VCaP (cell line): ENCODE data around the gene CDK4.

Experiments used
- H3K27ac ChIP-seq: fragments of 450-650 bp; 2 replicates; pipeline ENCODE4 v1.5.1; 2017
- TF ChIP-seq, protein P1 (sequence below): fragments of 450-650 bp; conservative IDR thresholded peaks from 2 replicates; pipeline ENCODE4 v1.5.1; 2017; ENCODE audit warnings: mild to moderate bottlenecking, moderate library complexity

The CDK4 gene

DNA sequence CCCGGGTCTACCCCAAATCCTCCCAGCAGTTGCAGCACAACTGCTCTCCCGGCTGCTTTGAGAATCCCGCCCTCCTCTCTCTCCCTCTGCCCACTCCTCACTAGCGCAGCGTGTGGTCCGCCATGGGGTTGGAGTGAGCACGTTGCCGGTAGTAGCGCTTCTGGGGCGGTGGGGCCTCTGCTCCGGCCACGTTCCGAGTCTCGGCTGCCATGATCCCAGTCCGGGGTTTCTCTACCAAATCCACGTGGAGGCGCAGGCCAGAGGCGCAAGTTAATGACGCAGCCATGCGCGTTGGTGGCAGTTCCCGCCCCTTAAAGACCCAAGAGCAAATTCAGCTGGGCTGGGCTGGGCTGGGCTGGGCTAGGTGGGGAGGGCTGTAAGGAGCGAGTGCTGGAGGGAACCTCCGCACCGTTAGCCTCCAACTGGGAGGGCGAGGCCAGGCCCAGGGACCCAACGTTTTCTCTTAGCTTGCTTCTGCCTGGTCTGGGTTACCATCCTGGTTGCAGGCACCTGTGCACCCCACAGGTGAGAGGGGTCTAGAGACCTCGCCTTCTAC, 19.8 kb upstream of the CDK4 start, which contains the start of gene METTL1:
TSS of gene METTL1 (minus strand) at position 233 of the 556 bp plus-strand sequence. CDS start at position 211, 22 bp downstream.
- TF ChIP-seq, protein P1, sequence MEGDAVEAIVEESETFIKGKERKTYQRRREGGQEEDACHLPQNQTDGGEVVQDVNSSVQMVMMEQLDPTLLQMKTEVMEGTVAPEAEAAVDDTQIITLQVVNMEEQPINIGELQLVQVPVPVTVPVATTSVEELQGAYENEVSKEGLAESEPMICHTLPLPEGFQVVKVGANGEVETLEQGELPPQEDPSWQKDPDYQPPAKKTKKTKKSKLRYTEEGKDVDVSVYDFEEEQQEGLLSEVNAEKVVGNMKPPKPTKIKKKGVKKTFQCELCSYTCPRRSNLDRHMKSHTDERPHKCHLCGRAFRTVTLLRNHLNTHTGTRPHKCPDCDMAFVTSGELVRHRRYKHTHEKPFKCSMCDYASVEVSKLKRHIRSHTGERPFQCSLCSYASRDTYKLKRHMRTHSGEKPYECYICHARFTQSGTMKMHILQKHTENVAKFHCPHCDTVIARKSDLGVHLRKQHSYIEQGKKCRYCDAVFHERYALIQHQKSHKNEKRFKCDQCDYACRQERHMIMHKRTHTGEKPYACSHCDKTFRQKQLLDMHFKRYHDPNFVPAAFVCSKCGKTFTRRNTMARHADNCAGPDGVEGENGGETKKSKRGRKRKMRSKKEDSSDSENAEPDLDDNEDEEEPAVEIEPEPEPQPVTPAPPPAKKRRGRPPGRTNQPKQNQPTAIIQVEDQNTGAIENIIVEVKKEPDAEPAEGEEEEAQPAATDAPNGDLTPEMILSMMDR: no peak
- peak within 1 kb of the TSS; percentile 98 for H3K27ac ChIP-seq

DNA sequence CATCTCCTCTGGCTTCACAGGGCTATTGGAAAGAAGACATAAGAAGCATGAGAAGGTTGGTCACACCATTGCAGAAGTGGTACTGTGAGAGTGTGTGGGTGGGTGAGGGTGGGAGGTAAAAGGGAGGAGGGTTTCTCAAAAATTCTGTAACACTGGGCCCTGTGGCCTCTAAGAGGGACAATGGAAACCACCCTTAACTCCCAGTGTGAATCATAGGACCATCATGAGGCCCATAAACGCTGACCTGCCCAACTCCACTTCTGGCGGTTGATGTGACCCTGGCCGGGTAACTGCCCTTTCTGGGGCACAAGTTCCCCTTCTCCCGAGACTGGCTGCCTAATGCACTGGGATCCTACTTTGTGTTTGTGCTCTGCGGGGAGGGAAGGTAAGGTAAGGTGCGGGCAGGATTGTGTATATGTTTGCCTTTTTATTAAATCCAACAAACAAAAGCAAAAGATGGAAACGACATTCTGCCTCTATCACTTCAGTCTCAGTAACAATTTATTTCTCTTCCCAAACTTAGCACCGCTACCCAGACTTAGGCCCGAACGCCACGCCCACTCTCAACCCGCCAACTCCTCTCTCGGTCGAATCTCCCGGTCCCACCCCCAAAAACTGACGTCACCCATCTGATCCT, 19.2 kb upstream of the CDK4 start:
- TF ChIP-seq, protein P1: no peak

DNA sequence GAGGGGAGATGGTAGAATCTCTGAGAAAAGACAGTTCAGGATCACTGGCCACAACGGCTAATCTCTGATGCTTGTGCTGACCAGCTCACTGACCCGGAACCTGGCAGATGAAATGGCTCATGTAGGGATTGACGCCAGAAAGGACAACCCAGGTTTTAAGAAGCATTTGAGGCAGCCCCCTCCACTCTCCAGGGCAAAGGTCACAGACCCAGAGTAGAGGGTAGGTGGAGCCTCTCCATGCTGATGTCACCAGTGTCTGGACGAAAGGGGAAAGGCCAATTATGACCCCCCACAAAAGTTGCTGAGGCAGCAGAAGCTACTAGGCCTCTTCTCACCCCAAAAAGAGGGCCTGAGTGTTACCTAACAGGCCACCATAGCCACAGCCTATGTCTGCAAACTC, 18.6 kb upstream of the CDK4 start:
- H3K27ac ChIP-seq: peak overlapping the region; percentile 98
- TF ChIP-seq, protein P1: no peak

More for the DNA sequence above, 19.2 kb upstream of the CDK4 start:
- H3K27ac ChIP-seq: peak overlapping the region; percentile 98

DNA sequence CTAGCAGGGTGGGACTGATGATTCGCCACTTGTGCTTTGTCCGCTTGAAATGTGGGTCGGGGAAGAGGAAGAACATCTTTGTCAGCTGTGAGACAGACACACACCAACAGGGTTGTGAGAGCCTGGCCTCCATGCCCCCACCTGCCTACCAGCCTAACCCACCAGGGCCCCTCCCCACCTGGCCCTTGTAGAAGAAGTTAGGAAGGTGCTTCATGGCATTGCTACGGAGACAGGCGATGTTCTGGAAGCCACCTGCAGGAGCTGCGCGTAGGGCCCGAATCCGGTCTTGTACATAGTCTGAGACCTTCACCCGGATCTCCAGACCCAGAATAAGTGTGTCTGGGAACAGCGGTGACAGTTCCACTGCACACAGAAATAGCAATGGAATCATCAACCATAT, 17.5 kb upstream of the CDK4 start:
- TF ChIP-seq, protein P1: no peak
- no peak overlapping the region for H3K27ac ChIP-seq

DNA sequence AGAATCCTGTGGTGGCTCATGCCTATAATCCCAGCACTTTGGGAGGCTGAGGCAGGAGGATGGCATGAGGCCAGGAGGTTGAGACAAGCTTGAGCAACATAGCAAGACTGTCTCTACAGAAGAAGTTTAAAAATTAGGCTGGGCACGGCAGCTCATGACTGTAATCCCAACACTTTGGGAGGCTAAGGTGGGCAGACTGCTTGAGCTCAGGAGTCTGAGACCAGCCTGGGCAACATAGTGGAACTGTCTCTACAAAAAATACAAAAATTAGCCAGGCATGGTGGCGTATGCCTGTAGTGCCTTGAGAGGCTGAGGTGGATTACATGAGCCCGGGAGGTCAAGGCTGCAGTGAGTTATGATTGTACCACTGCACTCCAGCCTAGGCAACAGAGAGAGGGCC, 15.8 kb upstream of the CDK4 start:
- no peak overlapping the region for H3K27ac ChIP-seq
- TF ChIP-seq, protein P1: no peak

DNA sequence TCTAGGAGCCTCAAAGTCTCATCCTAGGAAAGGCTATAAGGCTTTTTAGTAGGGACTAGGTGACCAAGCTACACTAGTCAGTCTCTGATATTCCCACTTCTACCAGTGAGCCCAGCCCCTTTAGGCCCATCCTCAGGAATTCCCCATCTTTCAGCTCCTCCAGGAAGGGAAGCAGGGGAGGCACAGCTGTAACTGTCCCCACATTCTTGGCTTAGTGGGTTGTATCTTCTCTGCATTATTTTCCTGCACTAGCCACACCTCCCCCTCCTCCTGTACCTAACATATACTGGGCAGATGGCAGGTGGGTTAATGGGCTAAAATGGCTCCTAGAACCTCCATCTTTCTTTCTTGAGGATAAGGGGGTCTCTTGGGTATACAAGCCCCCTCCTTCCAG, 15.2 kb upstream of the CDK4 start:
- peak overlapping the region; percentile 56; the same call in 1 of the 2 replicates for H3K27ac ChIP-seq
- TF ChIP-seq, protein P1: no peak

DNA sequence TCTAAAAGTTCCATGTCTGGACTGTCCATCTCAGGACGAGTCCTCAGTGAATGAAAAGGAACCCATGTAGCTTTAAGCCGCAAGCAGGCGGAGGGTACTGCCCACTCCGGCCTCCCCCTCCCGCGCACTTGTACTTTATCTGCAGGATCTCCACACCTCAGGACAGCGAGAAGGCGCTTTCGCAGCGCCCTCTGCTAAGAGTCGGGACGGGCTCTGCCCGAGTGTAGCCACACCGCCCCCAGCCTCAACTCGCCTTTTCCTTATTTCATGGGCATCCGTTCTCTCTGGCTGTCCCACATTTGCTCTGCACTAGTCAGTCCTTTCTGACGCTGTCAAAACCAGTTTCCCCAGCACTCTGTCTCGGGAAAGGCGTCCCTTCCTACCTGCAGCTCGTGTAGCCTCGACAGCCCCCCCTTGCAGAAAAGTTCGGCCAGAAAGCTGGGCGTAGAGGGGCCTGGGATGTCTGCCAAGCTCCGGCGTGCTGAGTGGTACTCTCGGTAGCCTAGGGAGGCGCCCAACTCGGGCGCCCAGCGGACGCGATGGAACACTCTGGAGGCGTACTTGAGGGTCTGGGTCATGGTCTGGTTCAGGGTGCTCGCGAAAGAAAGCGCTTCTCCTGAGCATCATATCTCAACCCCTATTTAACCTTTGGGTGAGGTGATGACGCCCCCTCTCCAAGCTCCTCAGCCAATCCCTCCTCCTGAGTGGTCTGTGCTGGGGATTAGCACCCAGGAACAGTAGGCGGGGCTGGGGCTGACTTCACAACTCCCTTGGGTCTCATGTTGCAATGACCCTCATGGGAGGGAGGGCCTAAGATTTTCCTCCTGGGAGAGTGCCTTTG, 14.6 kb upstream of the CDK4 start, which contains the start of gene CYP27B1:
TSS of gene CYP27B1 (minus strand) at position 615 of the 841 bp plus-strand sequence. CDS start at position 578, 37 bp downstream.
- peak within 1 kb of the TSS; percentile 56 for H3K27ac ChIP-seq
- TF ChIP-seq, protein P1: no peak
